Epithelial cell of esophagus (primary cell): Measurements from ENCODE around the gene YBEY.
A peak's percentile ranks its signal among the peaks of the same experiment; 100 is the strongest.

Experiments
- DNase-seq: peaks from one replicate; pipeline ENCODE4 v3.0.0; 2010; ENCODE audit warnings: low read depth
- H3K4me3 ChIP-seq: 2 replicates; pipeline ENCODE4 v1.5.1; 2011; ENCODE audit warnings: mild to moderate bottlenecking, low read length, control low read depth
- CTCF ChIP-seq: IDR thresholded peaks from 2 replicates; pipeline ENCODE4 v1.5.1; 2011; ENCODE audit warnings: low read depth, mild to moderate bottlenecking, low read length, control low read depth, inconsistent platforms; ENCODE audit not compliant: insufficient read depth; ENCODE audit errors: missing control alignments

The YBEY gene

GRCh38 chr21:46291561-46291960 lies 5.4 kb downstream of the YBEY start:
- TF ChIP-seq CTCF: no peak
- H3K4me3 ChIP-seq: no peak overlapping the region
- DNase-seq: no peak

- H3K4me3 ChIP-seq: no peak overlapping the region
- DNase-seq: peak; percentile 23
- no peak for TF ChIP-seq CTCF
Observed at GRCh38 chr21:46294647-46295176, 8.6 kb downstream of the YBEY start.

- no peak for DNase-seq
- H3K4me3 ChIP-seq: no peak overlapping the region
- TF ChIP-seq CTCF: no peak
Observed at GRCh38 chr21:46295177-46295770, 9.1 kb downstream of the YBEY start.

GRCh38 chr21:46295996-46296752 lies 10.0 kb downstream of the YBEY start:
- TF ChIP-seq CTCF: no peak
- H3K4me3 ChIP-seq: no peak overlapping the region
- no peak for DNase-seq

GRCh38 chr21:46297338-46298271 lies 11.5 kb downstream of the YBEY start:
- H3K4me3 ChIP-seq: peak overlapping the region; percentile 38

GRCh38 chr21:46299167-46299566 lies 13.0 kb downstream of the YBEY start:
- H3K4me3 ChIP-seq: no peak overlapping the region
- TF ChIP-seq CTCF: no peak
- DNase-seq: no peak

More at GRCh38 chr21:46297338-46298271, 11.5 kb downstream of the YBEY start:
- DNase-seq: peak; percentile 50
- TF ChIP-seq CTCF: no peak
